IMR-90 (cell line): ENCODE measurements around the gene TEC. TPM values are rescaled to one million over a fixed set of nuclear protein-coding genes. Genes with fewer than 3 reads are reported as not detected.
A peak's percentile ranks its signal among the peaks of the same experiment; 100 is the strongest.

Source experiments
- ATAC-seq: fragments of 200-7000 bp; cut with Tn5 transposase; 2 replicates; pipeline ENCODE4 v1.9.1; 2020; ENCODE audit warnings: low read depth, mild to moderate bottlenecking, moderate library complexity
- BruUV-seq: library from RNA; stranded (reverse); fragments of 400-500 nt; replicated peaks from 2 replicates; lab custom pipeline; 2021; lab: Mats Ljungman, UMichigan
- CTCF ChIA-PET: fragments of 300-600 bp; formaldehyde crosslinking; extraction: SDS; loops from one replicate; lab custom pipeline; 2021; ENCODE audit warnings: antibody characterized with exemption; lab: Yijun Ruan, JAX
- POLR2A ChIA-PET: fragments of 300-600 bp; sonication (Branson Sonifier 250); formaldehyde crosslinking; loops from one replicate; lab custom pipeline; 2022; ENCODE audit warnings: antibody characterized with exemption; ENCODE audit not compliant: unreplicated experiment; lab: Charles Lee
- DNase-seq: peaks from one replicate; pipeline ENCODE4 v3.0.0; 2013
- H2AFZ ChIP-seq: replicated peaks from 2 replicates; pipeline ENCODE3; 2013; ENCODE audit warnings: low read length, mild to moderate bottlenecking; ENCODE audit not compliant: poor library complexity
- H2AK5ac ChIP-seq: 2 replicates; pipeline ENCODE4 v1.6.1; 2013; ENCODE audit warnings: low read depth, low read length, inconsistent platforms
- H2AK9ac ChIP-seq: replicated peaks from 2 replicates; pipeline ENCODE3; 2013; ENCODE audit warnings: mild to moderate bottlenecking, low read depth, low read length, moderate library complexity; ENCODE audit not compliant: poor library complexity
- H2BK120ac ChIP-seq: 2 replicates; pipeline ENCODE4 v1.6.1; 2013; ENCODE audit warnings: low read depth, low read length, inconsistent platforms
- H2BK15ac ChIP-seq: 3 replicates; pipeline ENCODE4 v1.6.1; 2013; ENCODE audit warnings: low read depth, low read length, inconsistent platforms
- H2BK20ac ChIP-seq: 2 replicates; pipeline ENCODE4 v1.6.1; 2013; ENCODE audit warnings: low read depth, mild to moderate bottlenecking, inconsistent platforms, low read length, moderate library complexity
- H2BK5ac ChIP-seq: 2 replicates; pipeline ENCODE4 v1.6.1; 2013; ENCODE audit warnings: mild to moderate bottlenecking, low read depth, low read length, inconsistent platforms; ENCODE audit not compliant: poor library complexity, severe bottlenecking
- H3K14ac ChIP-seq: replicated peaks from 2 replicates; pipeline ENCODE4 v1.6.1; 2013; ENCODE audit warnings: low read depth, low read length, inconsistent platforms
- H3K18ac ChIP-seq: 2 replicates; pipeline ENCODE4 v1.6.1; 2013; ENCODE audit warnings: low read depth, low read length, control low read depth
- H3K23ac ChIP-seq: 2 replicates; pipeline ENCODE4 v1.6.1; 2013; ENCODE audit warnings: low read depth, low read length, inconsistent platforms
- H3K27ac ChIP-seq: 2 replicates; pipeline ENCODE4 v1.5.1; 2013; ENCODE audit warnings: mild to moderate bottlenecking, control low read depth, low read length; ENCODE audit not compliant: insufficient read depth
- H3K27me3 ChIP-seq: 2 replicates; pipeline ENCODE4 v1.6.1; 2013; ENCODE audit warnings: low read length; ENCODE audit not compliant: control insufficient read depth, insufficient read depth
- H3K36me3 ChIP-seq: 2 replicates; pipeline ENCODE4 v1.6.1; 2013; ENCODE audit warnings: low read length, mixed read lengths; ENCODE audit not compliant: control insufficient read depth, insufficient read depth
- H3K4ac ChIP-seq: 2 replicates; pipeline ENCODE4 v1.6.1; 2013; ENCODE audit warnings: low read depth, low read length, inconsistent platforms
- H3K4me1 ChIP-seq: 2 replicates; pipeline ENCODE4 v1.6.1; 2013; ENCODE audit warnings: low read length, mixed read lengths; ENCODE audit not compliant: control insufficient read depth, insufficient read depth
- H3K4me2 ChIP-seq: 2 replicates; pipeline ENCODE4 v1.6.1; 2013; ENCODE audit warnings: low read depth, mild to moderate bottlenecking, control low read depth, low read length, moderate library complexity
- H3K4me3 ChIP-seq: 2 replicates; pipeline ENCODE4 v1.5.1; 2013; ENCODE audit warnings: low read depth, mild to moderate bottlenecking, control low read depth, low read length, moderate library complexity; ENCODE audit not compliant: insufficient read depth
- H3K56ac ChIP-seq: 2 replicates; pipeline ENCODE4 v1.6.1; 2013; ENCODE audit warnings: low read length, inconsistent platforms; ENCODE audit not compliant: insufficient read depth; ENCODE audit errors: extremely low read depth
- H3K79me1 ChIP-seq, 2 experiments: 2 replicates each; pipeline ENCODE4 v1.6.1; 2013; ENCODE audit warnings: low read length in 2 of 2, inconsistent platforms in 1 of 2, low read depth in 1 of 2
- H3K9ac ChIP-seq: 2 replicates; pipeline ENCODE4 v1.6.1; 2013; ENCODE audit warnings: low read depth, low read length, control low read depth
- H3K9me1 ChIP-seq: 2 replicates; pipeline ENCODE4 v1.6.1; 2013; ENCODE audit warnings: low read length, inconsistent platforms; ENCODE audit not compliant: insufficient read depth
- H3K9me3 ChIP-seq: 2 replicates; pipeline ENCODE4 v1.6.1; 2013; ENCODE audit warnings: low read length; ENCODE audit not compliant: control insufficient read depth, insufficient read depth
- H4K20me1 ChIP-seq: 2 replicates; pipeline ENCODE4 v1.6.1; 2013; ENCODE audit warnings: low read length, inconsistent platforms; ENCODE audit not compliant: insufficient read depth
- H4K5ac ChIP-seq: 2 replicates; pipeline ENCODE4 v1.6.1; 2013; ENCODE audit warnings: mild to moderate bottlenecking, low read depth, low read length, control low read depth
- H4K8ac ChIP-seq, 2 experiments: 2 replicates each; pipeline ENCODE4 v1.6.1; 2013; ENCODE audit warnings: low read depth in 2 of 2, low read length in 2 of 2, control low read depth in 1 of 2, inconsistent platforms in 1 of 2
- H4K91ac ChIP-seq: 2 replicates; pipeline ENCODE4 v1.6.1; 2013; ENCODE audit warnings: low read depth, low read length, inconsistent platforms; ENCODE audit not compliant: insufficient read depth
- BHLHE40 ChIP-seq: fragments of 150-350 bp; IDR thresholded peaks from 2 replicates; pipeline ENCODE4 v1.6.1; 2016; ENCODE audit warnings: mild to moderate bottlenecking, low read depth, low read length
- CEBPB ChIP-seq: IDR thresholded peaks from 2 replicates; pipeline ENCODE4 v1.6.1; 2012; ENCODE audit warnings: low read depth, low read length, improper control_type of control experiment
- ELK1 ChIP-seq: fragments of 150-350 bp; IDR thresholded peaks from 2 replicates; pipeline ENCODE4 v1.6.1; 2016; ENCODE audit warnings: low read depth, mild to moderate bottlenecking, low read length, moderate library complexity, borderline replicate concordance
- FOS ChIP-seq: fragments of 150-350 bp; IDR thresholded peaks from 2 replicates; pipeline ENCODE4 v1.6.1; 2016; ENCODE audit warnings: low read depth, low read length
- MAFK ChIP-seq: IDR thresholded peaks from 2 replicates; pipeline ENCODE4 v1.6.1; 2012; ENCODE audit warnings: low read depth, low read length, improper control_type of control experiment
- MAZ ChIP-seq: IDR thresholded peaks from 2 replicates; pipeline ENCODE4 v1.6.1; 2012; ENCODE audit warnings: low read depth, mild to moderate bottlenecking, low read length, improper control_type of control experiment, moderate library complexity, borderline replicate concordance
- MXI1 ChIP-seq: IDR thresholded peaks from 2 replicates; pipeline ENCODE4 v1.6.1; 2012; ENCODE audit warnings: low read depth, mild to moderate bottlenecking, low read length, moderate library complexity, borderline replicate concordance
- NFE2L2 ChIP-seq: fragments of 150-350 bp; IDR thresholded peaks from 2 replicates; pipeline ENCODE4 v1.6.1; 2016; ENCODE audit warnings: low read depth, mild to moderate bottlenecking, low read length
- POLR2A ChIP-seq: IDR thresholded peaks from 2 replicates; pipeline ENCODE4 v1.6.1; 2012; ENCODE audit warnings: mild to moderate bottlenecking, low read depth, low read length
- RAD21 ChIP-seq: IDR thresholded peaks from 2 replicates; pipeline ENCODE4 v1.6.1; 2012; ENCODE audit warnings: low read length, improper control_type of control experiment
- RFX5 ChIP-seq: IDR thresholded peaks from 2 replicates; pipeline ENCODE4 v1.8.0; 2012; ENCODE audit warnings: low read depth, mild to moderate bottlenecking, low read length, moderate library complexity
- SMC3 ChIP-seq: fragments of 150-350 bp; IDR thresholded peaks from 2 replicates; pipeline ENCODE4 v1.6.1; 2016; ENCODE audit warnings: low read depth, mild to moderate bottlenecking, antibody characterized with exemption, low read length, moderate library complexity
- USF2 ChIP-seq: fragments of 150-350 bp; IDR thresholded peaks from 2 replicates; pipeline ENCODE4 v1.6.1; 2017; ENCODE audit warnings: mild to moderate bottlenecking, antibody characterized with exemption, low read length, low read depth
- whole genome bisulfite sequencing, 2 experiments: methylation state at CpG; one replicate each; pipeline versions ENCODE4 v1.1.5 to v1.1.7; 2013; ENCODE audit warnings: missing lambda C conversion rate in 2 of 2; ENCODE audit not compliant: insufficient read length in 1 of 2; ENCODE audit errors: extremely low coverage in 2 of 2; 5-methylcytosine and 5-hydroxymethylcytosine counted together
- dilution Hi-C: fragments of 300-500 bp; cut with HindIII; formaldehyde crosslinking; loops from one replicate; pipeline ENCODE4 v1.14.3; 2018; ENCODE audit warnings: low sequenced_read_pairs; ENCODE audit not compliant: unreplicated experiment
- in situ Hi-C: fragments of 300-500 bp; cut with MboI; formaldehyde crosslinking; loops from 3 replicates; pipeline ENCODE4 v1.14.3; 2019; ENCODE audit warnings: low sequenced_read_pairs, inconsistent platforms, mixed read lengths
- intact Hi-C: fragments of 100-400 bp; cut with micrococcal nuclease; formaldehyde crosslinking; loops from 2 replicates; pipeline ENCODE4 v1.10.0; 2022
- polyA plus RNA-seq, 3 experiments: library from polyadenylated mRNA; depleted of rRNA; stranded (reverse); fragments of >200 nt; gene quantifications; 2 replicates each; pipeline ENCODE4 v1.2.3, GENCODE V29; 2012; ENCODE audit warnings: low replicate concordance in 1 of 3
- total RNA-seq: library from RNA; depleted of rRNA; stranded (reverse); fragments of >200 nt; gene quantifications from 2 replicates; pipeline ENCODE4 v1.2.3, GENCODE V29; 2012

Gene TEC
- total and polyA plus RNA-seq, 2 of the 4 experiments (the other 2 are of a cell fraction), result 0.39 to 0.54 TPM

- no peak overlapping the region for H2BK5ac ChIP-seq
- H4K91ac ChIP-seq, result no peak overlapping the region
- H3K9me3 ChIP-seq, result no peaks in the 10 kb centered on the region
- H3K79me1 ChIP-seq, result no peaks in the 10 kb centered on the region
- H4K8ac ChIP-seq, result no peak overlapping the region
- H3K9ac ChIP-seq, result no peak overlapping the region
- no peak overlapping the region for H3K4me3 ChIP-seq
- H3K27me3 ChIP-seq, result no peaks in the 10 kb centered on the region
- no CpG with 5 or more reads among the region's 1 CpG for WGBS, 2 experiments
- H2AK5ac ChIP-seq, result no peak overlapping the region
- no peak overlapping the region for H3K18ac ChIP-seq
- dilution Hi-C loops, result no loop called here
- no peak overlapping the region for H3K14ac ChIP-seq
- no peaks in the 10 kb centered on the region for H3K36me3 ChIP-seq
- CTCF ChIA-PET, result interaction anchor here (0.6 kb wide), 1 partner anchor 13 kb away, joined by 3 read pairs; no protein-coding TSS in a partner anchor
- H3K23ac ChIP-seq, result no peak overlapping the region
- no peaks in the 10 kb centered on the region for H4K20me1 ChIP-seq
- no peaks in the 10 kb centered on the region for H3K9me1 ChIP-seq
- no peak for TF ChIP-seq MXI1
- TF ChIP-seq MAZ, result no peak
- TF ChIP-seq POLR2A, result no peak
- no peak for TF ChIP-seq BHLHE40
- TF ChIP-seq RAD21, result no peak
- TF ChIP-seq USF2, result no peak
- TF ChIP-seq RFX5, result no peak
- TF ChIP-seq SMC3, result no peak
- no peak for TF ChIP-seq NFE2L2
- no peak for TF ChIP-seq ELK1
- no peak for TF ChIP-seq MAFK
- no peak for TF ChIP-seq FOS
- TF ChIP-seq CEBPB, result no peak
- peak overlapping the region; percentile 42 for H2AK9ac ChIP-seq
- DNase-seq (peak; percentile 1), ATAC-seq (no peak)
- H2BK120ac ChIP-seq, result no peak overlapping the region
- no peak overlapping the region for H2AFZ ChIP-seq
- no peak overlapping the region for H3K27ac ChIP-seq
- BruUV-seq, result no TSS peak
- in situ Hi-C loops, result no loop called here
- H3K4me2 ChIP-seq, result no peak overlapping the region
- no peak overlapping the region for H3K56ac ChIP-seq
- H3K4ac ChIP-seq, result no peak overlapping the region
- H4K5ac ChIP-seq, result no peak overlapping the region
- POLR2A ChIA-PET, result no interaction called here
- no peak overlapping the region for H2BK15ac ChIP-seq
- no peaks in the 10 kb centered on the region for H3K4me1 ChIP-seq
- H2BK20ac ChIP-seq, result no peak overlapping the region
- intact Hi-C loops, result no loop called here
These were observed 40.7 kb downstream of the TEC start for GRCh38 chr4:48228949-48229348.
